HUDEP-2 (cell line): ENCODE results near the gene INVS.
A peak's percentile ranks its signal among the peaks of the same experiment; 100 is the strongest.

Source experiments
- DNase-seq, 76 experiments: peaks; one replicate each; lab custom pipeline; 2025; ENCODE audit not compliant: unreplicated experiment in 76 of 76; lab: John Stamatoyannopoulos, UW

Gene INVS

DNA sequence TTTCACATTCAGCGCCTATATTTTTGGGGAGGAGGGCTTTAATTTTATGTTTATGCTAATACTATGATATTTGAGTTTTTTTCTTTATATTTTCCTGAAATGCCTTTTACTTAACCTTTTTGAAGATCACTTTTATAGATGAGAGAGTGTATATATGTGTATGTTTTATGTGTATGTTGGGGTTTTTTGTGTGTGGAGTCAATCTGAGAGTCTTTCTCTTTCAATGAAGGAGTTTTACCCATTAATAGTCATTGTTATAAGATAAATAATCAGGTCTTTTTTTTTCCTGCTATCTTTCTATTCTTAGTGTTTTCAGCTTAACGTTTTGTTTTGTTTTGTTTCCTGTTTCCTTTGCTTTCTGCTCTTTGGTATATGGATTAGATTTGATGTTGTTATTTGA is 141.5 kb downstream of the INVS start:
- DNase-seq = no peak

DNA sequence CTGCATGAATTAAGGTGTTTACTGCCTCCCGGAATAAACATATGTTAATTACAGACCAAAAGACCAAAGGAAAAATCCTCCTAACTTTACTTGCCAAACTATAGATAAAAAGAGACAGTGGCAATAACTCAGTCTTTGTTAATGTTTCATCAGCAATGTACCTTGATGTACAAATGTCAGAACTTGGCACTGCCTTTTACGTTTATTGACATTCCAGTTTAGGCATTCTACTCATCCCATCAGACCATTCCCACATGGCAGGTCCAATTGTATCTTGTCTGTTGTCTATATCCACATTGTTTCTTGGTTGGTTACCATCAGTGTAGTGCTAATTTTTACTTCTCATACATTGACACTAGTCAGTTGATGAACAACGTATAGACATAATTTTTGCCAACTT is 168.2 kb downstream of the INVS start:
- DNase-seq = no peak

DNA sequence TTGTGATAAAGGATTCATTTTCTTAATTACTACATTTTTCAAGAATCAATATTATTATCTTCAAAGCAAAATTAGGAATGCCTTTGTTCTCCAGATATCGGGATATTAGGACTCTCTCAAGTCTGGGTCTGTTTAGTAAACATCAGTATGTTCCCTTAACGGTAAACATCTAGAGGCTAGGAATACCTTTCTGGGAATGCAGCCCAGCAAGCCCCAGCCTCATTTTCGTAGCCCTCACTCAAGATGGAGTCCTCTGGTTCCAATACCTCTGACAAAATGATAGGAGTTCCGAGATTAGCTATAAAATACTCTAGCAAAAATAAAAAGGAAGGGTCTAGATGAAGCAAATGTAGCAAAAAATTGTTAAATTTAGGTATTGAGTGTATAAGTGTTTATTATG is 169.2 kb downstream of the INVS start:
- DNase-seq = no peak

DNA sequence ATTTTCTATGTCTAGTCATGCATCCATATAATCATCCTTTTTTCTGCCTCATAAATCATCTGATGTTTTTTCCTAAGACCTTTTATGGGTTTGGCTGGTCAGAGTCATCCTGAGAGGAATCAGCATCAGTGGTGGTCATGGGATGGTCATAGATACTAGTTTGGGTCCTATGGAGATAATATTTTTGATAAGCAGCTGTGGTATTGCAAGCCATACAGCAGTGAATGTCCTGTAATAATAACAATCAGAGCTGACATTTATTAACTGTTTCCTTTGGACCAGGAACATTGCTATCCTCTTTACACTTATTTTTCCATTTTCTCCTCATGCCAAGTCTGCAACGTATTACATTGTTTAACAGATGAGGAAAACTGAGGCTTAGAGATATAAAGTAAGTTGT is 170.6 kb downstream of the INVS start:
- no peak for DNase-seq

DNA sequence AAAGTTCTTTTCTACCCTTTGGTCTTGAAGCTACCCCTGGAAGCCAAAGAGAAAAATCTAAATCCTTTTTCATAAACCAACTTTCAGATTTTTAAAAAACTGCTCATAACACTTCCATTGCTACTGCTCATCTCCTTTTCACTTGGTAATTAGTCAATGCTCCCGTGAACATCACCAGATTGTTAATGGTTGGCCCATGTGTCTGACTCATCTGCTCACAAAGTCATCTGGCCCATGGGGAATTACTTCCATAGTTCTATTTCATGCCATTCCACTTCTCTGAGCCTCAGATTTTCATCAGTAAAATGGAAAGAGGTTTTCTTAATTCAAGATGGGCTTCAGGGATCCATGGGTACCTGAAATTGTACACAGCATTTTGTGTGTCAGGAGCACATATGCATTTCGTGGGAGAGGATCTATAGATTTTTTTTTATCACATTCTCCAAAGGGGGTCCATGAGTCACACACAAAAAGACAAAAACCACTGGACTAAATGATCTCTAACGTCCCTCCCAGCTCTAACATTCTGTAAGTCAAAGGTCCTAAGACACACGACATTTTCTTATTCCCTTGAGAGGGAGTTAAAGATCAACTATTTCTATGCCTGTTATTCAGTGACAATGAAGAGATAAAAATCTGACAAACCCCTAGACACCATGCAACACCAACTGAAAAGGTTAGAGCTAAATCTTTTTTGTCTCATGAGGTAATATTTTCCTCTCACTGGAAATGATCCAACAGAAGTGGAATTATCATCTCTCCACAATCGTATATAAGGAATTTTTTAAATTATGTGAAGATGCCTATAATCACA is 178.3 kb downstream of the INVS start:
- DNase-seq = no peak

DNA sequence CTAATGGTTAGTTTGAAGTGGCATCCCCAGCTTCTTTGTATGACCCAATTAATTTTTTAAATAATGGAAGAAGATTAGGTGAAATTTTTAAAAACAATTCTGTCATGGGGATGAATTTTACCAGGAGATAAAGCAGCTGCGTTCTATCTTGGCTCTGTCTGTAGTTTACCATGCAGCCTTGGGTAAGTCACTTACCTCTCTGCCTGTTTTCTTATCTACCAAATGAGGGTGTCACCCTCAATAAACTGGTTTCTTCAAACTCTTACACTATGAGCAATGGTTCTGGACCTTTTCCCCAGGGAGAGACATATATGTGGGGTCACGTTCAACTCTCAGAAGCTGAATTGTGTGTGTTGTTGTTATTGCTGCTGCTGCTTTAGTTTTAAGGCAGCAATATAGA is 182.0 kb downstream of the INVS start:
- DNase-seq = peak in 17 of 76 experiments; percentile 3 to 56 (median 18)

DNA sequence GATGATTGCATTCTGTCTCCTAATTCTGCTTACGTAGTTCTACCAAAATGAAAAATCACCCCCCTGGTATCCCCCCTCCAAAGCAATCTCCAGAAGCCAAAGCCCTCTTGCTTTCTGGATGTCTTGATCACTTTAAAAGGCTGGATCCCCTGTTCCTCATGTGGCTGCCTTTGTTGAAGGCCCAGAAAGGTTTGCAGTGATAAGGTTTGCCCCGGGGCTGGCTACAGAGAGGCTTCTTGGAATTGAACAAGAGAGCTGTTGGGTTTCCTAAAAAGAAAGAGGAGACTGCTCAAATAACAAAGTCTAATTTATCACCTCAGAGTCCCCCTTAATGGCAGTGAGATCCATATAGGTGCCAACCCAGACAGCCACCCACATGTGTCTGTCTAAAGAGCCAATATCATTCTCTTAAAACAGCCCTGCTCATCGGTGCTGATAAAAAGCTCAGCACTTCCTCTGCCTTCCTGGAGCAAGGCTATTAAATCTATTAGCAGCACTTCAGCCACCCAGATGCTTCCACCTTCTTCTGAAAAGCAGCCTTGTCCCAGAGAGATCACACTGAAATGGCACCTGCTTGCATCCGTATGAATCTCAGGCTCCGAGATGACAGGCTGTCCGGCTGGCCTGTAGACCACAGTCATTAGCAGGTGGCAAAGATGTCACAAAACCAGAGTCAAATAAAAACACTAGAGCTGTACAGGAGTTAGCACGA is 182.8 kb downstream of the INVS start:
- peak in 32 of 76 experiments; percentile 2 to 56 (median 21) for DNase-seq

DNA sequence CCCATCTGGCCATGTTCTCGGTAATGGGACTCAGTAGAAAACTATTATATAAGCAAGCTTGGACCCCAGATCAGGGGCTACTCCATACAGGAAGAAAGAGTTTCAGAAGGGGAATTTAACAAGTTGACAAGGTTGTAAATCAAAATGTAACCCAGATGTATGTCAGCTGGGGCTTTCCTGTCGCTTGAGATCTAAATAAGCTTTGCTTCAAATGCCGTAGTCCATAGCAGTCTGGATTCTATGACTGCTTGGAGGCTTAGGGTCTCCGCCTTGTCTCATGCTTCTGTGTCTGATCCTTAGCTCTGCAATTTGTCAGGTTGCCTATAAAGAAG is 183.3 kb downstream of the INVS start:
- DNase-seq = no peak

DNA sequence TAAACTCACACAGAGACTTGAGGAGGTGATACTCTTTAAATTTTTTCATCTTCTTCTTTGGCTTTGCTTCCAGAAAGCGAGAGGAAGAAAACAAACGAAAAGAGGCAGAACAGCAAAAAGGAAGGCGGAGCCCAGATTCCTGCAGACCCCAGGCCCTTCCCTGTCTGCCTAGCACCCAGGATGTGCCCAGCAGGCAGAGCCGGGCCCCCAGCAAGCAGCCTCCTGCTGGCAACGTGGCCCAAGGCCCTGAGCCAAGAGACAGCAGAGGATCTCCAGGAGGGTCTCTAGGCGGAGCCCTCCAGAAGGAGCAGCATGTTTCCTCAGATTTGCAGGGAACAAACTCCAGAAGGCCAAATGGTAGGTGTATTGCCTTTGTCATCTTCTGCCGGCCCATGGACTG is 185.2 kb downstream of the INVS start:
- DNase-seq = no peak

DNA sequence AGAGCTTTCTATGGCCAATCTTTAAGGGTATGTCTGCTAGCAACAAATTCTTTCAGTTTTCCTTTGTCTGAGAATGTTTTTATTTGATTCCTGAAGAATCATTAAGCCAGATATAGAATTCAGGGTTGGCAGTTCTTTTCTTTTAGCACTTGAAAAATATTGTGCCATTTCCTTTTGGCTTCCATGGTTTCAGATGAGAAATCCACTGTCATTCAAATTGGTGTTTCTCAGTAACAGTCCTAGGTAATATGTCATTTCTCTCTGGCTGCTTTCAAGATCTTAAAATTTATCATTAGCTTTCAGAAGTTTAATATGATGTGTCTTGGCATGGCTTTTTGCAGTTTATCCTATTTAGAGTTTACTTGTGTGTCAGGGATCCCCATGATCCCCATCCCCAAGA is 186.0 kb downstream of the INVS start:
- DNase-seq = no peak

DNA sequence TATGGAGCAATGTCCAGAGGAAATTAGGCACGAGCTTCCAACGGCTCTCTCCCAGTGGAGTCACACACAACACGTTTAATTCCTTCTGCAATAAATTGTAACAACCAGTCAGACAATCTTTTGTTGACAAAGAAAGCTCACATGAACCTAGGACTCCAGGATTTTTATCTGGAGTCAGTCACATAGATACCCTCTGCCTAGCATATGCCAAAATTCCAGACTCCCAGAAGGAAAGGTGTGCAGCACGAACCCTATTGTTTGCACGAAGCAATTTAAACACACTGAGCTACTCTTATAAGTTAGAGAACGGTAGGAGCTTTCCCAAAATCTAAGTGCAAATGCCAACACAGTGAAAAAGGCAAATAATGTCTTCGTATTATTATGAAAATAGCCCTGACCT is 186.6 kb downstream of the INVS start:
- no peak for DNase-seq

DNA sequence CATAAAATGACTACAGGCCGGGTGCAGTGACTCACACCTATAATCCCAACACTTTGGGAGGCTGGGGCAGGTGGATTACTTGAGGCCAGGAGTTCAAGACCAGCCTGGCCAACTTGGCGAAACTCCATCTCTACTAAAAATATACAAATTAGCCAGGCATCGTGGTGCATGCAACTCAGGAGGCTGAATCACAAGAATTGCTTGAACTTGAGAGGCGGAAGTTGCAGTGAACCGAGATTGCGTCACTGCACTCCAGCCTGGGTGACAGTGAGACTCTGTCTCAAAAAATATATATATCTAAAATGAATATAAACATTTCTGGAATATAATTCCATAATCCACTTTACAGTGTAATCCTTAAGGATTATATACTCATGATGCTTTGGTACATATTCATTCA is 187.2 kb downstream of the INVS start:
- no peak for DNase-seq

DNA sequence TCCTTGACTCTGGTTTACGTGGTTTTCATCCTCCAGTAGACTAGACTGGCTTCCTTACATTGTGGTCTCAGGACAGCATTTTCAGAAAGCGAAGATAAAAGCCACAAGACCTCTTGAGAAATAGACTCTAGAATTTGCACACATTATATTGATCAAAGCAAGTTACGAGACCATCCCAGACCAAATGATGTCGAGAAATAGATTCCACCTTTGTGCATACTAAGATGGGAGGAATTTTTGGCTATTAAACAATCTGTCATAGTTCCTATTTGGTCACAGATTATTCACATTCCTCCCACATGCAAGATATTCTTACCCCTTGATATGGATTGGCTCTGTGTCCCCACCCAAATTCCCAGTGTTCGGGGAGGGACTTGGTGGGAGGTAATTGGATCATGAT is 188.1 kb downstream of the INVS start:
- no peak for DNase-seq

DNA sequence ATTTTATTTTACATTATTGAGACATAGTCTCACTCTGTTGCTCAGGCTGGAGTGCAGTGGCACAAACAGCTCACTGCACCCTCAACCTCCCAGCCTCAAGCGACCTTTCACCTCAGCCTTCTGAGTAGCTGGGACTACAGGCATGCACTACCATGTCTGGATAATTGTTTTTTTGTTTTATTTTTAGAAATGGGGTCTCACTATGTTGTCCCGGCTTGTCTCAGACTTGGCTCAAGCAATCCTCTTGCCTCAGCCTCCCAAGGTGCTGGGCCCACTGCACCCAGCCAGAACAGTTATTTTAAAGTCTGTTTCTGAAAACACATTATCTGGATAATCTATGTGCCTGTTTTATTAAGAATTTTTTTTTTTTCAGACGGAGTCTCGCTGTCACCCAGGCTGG is 191.7 kb downstream of the INVS start:
- no peak for DNase-seq

DNA sequence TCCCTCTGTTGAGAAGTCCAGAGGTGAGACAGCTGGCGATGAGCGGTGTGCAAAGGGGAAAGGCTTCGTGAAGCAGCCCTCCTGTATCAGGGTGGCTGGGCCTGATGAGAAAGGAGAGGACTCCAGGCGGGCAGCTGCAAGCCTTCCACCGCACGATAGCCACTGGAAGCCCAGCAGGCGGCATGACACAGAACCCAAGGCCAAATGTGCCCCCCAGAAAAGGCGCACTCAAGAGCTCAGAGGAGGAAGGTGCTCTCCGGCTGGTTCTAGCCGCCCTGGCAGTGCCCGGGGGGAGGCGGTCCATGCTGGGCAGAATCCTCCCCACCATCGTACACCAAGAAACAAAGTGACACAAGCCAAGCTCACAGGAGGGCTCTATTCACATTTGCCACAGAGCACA is 193.4 kb downstream of the INVS start:
- DNase-seq = no peak

DNA sequence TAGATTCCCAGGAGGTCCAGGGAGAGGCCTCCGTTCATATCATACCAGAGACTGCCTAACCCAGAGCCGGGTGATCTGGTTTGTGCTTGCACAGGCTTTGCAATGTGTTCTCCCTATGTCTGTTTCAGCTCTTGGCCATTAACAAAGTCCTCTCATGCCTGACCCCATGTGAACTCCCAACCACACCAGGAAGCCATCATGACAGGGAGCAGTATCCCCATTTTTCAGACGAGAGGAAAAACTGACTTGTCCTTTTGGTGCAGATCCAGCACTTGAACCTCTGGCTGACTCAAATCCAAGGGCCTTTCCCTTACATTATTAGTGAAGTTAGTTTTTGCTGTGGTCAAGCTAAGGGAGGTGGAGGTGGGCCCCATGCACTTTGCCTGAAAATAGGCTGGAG is 195.3 kb downstream of the INVS start:
- no peak for DNase-seq

DNA sequence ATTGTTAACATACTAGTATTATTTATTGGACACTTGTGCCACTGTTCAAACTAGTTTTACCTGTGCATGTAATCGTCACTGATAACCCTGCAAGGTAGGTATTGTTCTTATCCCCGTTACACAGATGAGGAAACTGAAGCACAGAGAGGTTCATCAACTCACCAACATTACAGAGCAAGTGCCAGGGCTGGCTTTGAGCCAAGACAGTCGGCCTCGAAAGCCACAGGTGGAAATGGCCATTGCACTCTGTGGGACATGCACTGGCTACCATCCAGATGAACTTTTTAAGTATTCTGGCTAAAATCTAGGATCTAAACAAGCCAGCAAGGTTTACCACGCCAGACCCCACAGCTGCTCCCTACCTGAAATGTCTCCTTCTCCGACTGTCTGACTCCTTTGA is 195.8 kb downstream of the INVS start:
- DNase-seq = no peak

DNA sequence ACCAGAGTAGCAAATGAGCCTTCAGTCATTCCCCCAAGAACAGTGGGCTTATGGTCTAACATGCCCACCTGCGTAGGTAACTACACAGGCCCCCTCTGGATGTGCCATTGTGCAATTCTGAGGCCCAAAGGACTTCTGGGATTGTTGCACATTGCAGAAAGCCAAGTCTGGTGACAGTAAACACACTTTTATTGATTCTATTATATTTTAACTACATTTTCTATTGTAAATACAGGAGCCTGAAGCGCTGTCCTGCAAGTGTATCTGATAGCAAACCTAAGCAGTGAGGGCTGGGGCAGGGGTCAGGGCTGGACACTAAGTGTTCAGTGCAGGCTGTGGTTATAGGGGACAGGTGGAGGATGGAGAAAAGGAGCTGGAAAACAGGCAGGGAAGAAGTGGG is 196.2 kb downstream of the INVS start:
- no peak for DNase-seq

DNA sequence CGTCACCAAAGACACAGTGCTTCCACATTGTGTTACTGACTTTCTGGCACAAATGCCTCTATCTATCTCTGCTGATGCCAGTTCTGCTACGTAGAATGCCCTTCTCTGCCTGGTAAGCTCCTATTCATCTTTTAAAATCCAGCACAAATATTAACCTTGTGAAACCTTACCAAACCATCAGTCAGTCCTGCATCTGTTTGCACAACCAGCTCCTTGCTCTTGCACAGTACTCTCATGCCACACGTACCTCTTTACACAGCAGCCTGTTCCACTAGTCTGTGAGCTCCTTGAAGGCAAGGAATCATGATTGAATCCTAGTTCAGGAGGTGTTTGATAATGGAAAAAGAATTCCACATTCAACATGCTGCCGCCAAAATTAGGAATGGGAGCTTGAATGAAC is 197.4 kb downstream of the INVS start:
- DNase-seq = no peak

DNA sequence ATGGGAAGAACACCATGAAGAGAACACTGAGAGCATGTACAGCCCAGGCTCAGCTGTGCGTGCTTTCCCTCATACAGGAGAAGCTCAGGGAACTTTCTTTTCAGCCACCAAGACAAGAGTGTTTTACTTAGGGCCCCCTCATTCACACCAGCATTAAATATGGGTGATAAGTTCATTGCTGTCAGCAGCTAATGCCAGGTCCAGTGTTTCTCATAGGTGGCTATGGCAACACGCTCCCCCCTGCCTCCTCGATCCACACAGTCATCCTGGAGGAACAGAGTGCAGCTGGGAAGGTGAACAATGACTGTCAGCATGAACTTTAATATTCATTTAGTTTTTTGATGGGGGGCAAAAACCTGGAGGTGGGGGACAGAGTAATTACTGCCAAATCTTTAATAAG is 199.3 kb downstream of the INVS start:
- no peak for DNase-seq

DNA sequence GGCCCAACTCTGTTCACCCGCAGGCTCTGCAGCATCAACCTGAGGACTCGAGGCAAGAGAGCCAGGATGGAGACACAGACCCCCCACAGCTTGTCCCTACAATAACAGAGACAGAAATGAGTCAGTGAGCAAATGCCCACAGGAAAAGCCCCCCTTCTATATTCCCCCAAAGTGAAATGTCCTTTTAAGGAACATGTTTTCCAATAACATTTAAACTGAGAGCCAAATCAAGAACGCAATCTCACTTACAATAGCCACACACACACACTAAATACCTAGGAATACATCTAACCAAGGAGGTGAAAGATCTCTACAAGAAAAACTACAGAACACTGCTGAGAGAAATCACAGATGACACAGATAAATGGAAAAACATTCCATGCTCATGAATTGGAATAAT is 204.7 kb downstream of the INVS start:
- DNase-seq = no peak

DNA sequence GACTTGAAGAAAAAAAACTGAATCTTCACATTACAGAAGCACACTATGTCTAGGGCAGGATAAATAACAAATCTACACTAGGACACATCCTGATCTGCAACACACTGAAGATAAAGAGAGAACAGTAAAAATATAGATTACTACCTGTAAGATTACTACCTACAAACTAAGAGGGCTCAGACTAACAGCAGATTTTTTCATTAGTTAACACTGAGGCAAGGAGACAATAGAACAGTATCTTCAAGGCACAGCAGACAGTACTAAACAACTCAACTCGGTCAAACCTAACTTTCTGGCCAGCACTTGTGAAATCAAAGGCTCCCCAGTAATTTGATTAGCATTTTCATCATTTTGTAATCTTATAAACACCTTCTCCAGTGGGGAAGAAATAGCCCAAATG is 207.2 kb downstream of the INVS start:
- DNase-seq = no peak

DNA sequence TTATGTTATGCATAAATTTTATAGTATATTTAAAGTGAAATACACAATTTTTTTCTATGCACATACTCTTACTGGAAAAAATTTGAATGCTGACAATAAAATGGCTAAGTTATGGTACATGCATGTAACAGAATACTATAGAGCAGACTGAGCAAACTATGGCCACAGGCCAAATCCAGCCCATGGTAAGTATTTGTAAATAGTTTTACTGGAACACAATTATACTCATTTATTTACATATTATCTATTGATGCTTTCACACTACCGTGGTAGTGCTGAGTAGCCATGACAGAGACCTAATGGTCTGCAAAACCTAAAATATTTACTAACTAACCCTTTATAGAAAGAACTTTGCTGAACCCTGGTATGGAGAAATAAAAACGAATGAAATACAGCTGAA is 208.0 kb downstream of the INVS start:
- no peak for DNase-seq
